SKM-1 treated with dmso at 0.1 percent for 144 hours (cell line): Measurements from ENCODE around the gene GALP.
"Not testable (repeated sequence)": the region's sequence is repeated elsewhere in the genome, so short reads cannot be mapped to it uniquely, and the experiment has no call there.

ENCODE experiments used
- DNase-seq: peaks from one replicate; lab custom pipeline; 2025; ENCODE audit not compliant: unreplicated experiment; lab: John Stamatoyannopoulos, UW

The GALP gene

DNA sequence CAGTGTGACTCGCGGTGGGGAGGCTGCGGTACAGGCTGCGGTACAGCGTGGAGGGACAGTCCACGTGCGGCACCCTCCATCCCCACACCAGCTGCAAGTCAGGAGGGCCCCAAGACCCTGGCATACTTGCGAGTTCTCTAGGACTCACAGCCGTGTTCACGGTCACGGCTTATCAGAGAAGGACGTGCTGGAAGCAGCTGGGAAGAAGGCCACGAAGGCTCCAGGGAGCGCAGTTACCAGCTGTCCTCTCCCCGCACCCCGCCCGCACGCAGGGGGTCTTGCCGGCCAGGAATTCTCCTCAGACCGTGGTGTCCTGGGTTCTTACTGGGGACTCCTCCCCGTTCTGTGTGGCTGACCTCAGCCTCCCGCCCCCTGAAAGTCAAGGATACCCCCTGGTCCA is 28.5 kb upstream of the GALP start:
- DNase-seq = no peak

DNA sequence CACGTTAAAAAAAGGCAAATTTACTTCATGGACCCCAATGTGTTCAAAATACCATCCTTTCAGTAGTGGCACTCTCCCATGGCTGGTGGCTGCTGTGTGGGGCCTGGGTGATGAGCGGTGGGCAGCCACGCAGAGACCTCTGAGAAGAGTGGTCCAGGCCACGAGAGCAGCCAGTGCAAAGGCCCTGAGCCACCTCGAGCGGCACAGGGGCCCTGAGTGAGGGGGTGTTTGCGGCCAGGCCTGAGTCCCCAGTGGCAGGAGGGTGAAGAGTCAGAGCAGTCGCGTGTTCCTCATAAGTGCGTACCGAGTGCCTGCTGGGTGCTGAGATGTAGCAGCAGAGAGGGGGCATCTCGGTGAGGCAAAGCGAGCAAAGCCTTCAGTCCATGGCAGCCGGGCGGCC is 27.7 kb upstream of the GALP start:
- DNase-seq = no peak

- DNase-seq = not testable (repeated sequence)
These were observed 26.7 kb upstream of the GALP start for GRCh38 chr19:56148955-56149655.

DNA sequence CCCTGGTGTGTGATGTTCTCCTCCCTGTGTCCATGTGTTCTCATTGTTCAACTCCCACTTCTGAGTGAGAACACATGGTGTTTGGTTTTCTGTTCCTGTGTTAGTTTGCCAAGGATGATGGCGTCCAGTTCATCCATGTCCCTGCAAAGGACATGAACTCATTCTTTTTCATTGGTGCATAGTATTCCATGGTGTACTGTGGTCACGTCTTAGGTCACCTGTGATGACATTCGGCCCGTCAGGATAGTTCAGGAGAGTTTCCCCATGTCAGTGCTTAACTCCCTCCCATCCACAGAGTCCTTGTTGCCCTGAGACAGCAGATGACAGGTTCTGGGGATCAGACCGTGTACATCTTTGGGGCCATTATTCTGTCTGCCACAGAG is 26.2 kb upstream of the GALP start:
- no peak for DNase-seq

DNA sequence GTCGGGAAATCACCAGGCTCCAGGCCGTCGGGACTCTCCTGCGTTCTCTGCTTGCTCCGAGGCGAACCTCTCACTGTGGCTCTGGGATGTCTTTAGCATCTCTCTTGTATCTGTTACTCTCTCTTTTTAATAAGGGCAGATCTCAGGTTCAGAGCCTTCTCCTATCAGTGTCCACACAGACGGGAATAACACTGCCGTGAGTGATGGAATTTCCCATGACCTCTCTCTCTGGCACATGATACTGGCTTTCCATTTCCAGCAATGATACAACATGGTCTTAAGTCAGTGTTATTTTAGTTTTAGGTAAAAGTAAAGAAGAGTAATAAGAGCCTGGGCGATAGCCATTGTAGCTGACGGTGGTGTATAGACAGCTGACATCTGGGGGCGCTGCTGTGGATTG is 25.4 kb upstream of the GALP start:
- DNase-seq = no peak

DNA sequence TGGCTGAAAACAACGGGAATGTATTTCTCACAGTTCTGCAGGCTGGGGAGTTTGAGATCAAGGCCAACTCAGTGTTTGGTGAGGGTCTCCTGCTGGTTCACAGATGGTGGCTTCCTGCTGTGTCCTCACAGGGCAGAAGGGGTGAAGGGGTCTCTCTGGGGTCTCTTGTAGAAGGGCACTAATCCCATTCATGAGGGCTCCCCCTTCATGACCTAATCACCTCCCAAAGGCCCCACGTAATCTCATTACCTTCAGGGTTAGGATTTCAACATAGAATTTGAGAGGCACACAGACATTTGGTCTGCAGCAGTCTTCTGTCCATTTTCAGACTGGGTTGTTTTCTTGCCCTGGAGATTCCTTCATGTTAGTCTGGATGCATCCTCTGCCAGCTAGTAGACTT is 23.2 kb upstream of the GALP start:
- DNase-seq = no peak

DNA sequence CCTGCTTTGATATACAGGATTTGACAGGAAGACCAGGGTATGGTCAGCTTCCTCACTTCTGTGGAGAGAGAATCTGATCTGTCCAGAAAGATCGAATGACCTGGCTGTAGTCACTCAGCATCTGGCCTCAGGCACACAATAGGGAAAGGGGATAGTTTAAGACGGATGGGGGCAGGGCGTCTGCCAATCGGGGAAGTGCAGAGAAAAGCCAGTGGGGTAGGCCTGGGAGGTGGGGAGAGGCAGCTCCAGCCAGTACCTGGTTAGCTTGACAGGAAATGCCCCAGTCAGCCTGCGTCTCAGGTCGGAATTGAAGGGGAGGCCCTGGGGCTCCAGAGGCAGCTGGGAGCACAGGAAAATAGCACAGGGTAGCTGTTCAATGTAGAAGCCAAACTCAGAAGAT is 22.3 kb upstream of the GALP start:
- no peak for DNase-seq

GRCh38 chr19:56155124-56155687 is 20.6 kb upstream of the GALP start:
- DNase-seq = no peak

GRCh38 chr19:56156768-56157167 is 19.0 kb upstream of the GALP start:
- no peak for DNase-seq

DNA sequence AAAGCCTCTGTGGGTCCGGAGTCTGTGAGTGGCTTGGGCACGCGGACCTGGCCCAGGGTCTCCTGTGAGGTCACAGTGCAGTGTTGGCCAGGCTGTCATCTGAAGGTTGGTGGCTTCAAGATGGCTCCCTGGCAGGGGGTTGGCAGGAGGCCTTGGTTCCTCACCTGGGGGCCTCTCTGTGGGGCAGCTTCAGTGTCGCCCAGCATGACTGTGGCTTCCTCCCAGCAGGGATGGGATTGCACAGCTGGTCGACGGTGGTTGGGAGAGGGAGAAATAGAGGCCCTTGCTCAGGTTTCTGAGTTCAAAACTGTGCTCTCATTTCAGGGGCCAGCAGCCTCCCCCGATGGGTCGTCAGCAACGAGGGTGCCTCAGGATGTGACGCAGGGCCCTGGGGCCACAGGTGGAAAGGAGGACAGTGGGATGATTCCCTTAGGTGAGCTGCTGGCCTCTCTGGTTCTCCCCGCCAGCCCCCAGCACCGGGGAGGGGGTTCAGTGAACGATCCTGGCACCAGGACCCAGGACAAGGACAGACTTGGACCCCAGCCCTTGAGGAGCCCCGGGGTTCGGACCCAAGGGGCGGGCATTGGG is 17.5 kb upstream of the GALP start:
- no peak for DNase-seq

GRCh38 chr19:56159009-56159559 is 16.7 kb upstream of the GALP start:
- no peak for DNase-seq

DNA sequence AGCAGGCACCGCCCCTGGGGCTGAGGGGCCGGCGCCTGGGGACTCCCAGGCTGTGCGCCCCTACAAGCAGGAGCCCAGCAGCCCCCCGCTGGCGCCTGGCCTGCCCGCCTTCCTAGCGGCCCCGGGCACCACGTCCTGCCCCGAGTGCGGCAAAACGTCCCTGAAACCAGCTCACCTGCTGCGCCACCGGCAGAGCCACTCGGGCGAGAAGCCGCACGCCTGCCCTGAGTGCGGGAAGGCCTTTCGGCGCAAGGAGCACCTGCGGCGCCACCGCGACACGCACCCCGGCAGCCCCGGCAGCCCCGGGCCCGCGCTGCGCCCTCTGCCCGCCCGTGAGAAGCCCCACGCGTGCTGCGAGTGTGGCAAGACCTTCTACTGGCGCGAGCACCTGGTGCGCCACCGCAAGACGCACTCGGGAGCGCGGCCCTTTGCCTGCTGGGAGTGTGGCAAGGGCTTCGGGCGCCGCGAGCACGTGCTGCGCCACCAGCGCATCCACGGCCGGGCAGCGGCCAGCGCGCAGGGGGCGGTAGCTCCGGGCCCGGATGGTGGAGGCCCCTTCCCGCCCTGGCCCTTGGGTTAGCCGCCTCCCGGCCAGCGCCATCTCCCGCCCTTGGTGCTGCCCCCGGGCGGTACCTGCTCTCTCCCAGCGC is 16.1 kb upstream of the GALP start:
- no peak for DNase-seq

DNA sequence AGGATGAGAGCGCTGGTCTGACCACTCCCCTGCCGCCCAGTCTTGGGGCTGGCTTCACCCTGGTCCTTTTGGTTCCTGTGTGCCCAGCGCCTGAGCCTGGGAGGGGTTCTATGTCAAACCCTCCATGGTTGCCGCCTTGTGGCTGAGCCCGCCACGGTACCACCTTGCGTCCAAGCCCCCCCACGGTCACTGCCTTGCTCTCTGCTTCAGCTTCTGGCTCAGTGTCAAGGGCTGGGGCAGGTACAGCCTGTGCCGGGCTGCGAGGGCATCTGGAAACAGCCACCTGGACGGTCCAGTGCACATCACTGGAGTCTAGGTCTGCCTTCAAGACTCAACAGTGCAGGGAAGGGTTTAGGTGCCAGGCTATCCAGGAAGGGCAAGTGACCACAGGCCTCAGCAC is 14.3 kb upstream of the GALP start:
- DNase-seq = no peak

GRCh38 chr19:56162258-56162657 is 13.6 kb upstream of the GALP start:
- no peak for DNase-seq

- no peak for DNase-seq
These were observed 12.7 kb upstream of the GALP start for GRCh38 chr19:56163097-56163496.

GRCh38 chr19:56167064-56167578 is 8.7 kb upstream of the GALP start:
- DNase-seq = no peak

- no peak for DNase-seq
These were observed 5.5 kb upstream of the GALP start for GRCh38 chr19:56170261-56170660.

GRCh38 chr19:56174086-56174485 is 1.7 kb upstream of the GALP start:
- DNase-seq = no peak

GRCh38 chr19:56174550-56174949 is 1.3 kb upstream of the GALP start:
- DNase-seq = no peak

GRCh38 chr19:56176310-56176709 is 502 bp downstream of the GALP start:
- not testable (repeated sequence) for DNase-seq

GRCh38 chr19:56176881-56177280 is 1.1 kb downstream of the GALP start:
- DNase-seq = no peak
